DMS79 treated with DMSO at 0.1 percent for 48 hours (cell line): ENCODE data around the gene SLC49A3.
A peak's percentile ranks its signal among the peaks of the same experiment; 100 is the strongest.

Experiments
- DNase-seq: peaks from one replicate; lab custom pipeline; 2025; lab: John Stamatoyannopoulos, UW

The SLC49A3 gene

GRCh38 chr4:666822-667544 is 22.0 kb downstream of the SLC49A3 start:
- no peak for DNase-seq

GRCh38 chr4:666436-666810 is 22.5 kb downstream of the SLC49A3 start:
- DNase-seq, result no peak

DNA sequence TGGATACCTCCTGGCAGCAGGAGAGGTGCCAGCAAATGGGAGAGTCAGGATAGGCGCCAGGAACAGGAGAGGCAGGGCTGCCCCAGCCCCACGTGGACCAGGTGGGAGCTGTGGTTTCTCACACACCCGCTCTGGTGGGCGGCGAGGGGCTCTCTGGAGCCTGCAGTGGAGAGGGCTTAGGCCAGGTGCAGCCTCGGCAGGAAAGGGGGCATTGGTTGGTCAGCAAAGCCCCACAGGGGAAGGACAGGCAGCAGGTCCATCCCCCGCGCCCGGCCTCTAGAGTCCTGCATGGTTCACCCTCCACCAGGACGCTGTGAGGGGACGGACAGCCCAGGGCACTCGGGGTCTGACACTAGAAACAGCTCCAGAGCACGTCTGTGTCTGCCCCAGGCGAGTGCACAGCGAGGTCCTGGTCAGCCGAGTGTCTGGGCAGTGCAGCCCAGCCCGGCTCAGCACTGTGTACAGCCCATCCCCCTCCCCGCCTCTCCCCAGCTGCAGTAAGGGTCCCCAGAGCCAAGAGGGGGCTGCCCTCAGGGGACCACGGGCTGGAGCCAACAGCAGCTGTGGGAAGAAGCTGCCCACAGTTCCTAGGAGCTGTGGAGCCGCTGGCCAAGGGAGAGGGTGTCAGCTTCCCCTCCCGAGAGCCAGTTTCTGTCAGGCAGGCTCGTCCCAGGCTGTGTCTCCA is 23.1 kb downstream of the SLC49A3 start:
- DNase-seq, result no peak

DNA sequence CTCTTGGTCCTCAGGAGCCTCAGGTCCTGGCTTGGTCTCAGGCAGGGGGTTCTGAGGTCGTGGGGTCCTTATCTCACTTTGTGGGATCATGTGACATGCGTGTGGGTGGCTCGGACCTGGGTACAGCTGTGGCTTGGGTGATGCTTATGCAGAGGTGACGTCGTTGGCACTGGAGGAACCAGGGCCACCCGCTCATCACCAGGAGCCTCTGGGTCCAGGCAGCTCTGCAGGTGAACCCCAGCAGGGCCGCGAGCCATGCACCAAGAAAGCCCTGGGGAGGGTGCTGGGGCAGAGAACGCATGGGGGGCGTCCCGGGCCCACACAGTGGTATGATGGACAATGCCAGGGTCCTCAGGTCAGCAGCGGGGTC is 23.6 kb downstream of the SLC49A3 start:
- DNase-seq, result no peak

DNA sequence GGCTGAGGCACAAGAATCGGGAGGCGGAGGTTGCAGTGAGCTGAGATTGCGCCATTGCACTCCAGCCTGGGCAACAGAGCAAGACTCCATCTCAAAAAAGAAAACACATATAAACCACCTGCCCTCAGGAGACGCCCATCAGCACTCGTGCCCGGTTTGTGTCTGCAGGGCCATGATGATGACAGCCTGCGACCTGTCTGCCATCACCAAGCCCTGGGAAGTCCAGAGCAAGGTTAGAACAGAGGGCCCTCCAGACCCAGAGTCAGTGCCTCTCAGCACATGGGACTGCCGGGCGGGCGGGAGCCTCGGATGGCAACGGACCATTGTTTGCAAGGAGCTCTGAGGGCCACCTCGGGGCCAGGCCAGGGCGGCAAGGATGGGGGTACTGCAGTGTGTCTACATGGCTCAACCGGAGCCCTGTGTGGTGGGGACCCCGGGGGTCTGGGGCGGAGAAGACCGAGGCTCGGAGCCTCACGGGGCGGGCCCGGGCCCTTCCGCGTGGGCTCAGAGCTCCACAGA is 24.2 kb downstream of the SLC49A3 start:
- no peak for DNase-seq

GRCh38 chr4:663438-664428 is 25.2 kb downstream of the SLC49A3 start:
- DNase-seq, result peak; percentile 21

GRCh38 chr4:663046-663437 is 25.9 kb downstream of the SLC49A3 start:
- DNase-seq, result no peak

DNA sequence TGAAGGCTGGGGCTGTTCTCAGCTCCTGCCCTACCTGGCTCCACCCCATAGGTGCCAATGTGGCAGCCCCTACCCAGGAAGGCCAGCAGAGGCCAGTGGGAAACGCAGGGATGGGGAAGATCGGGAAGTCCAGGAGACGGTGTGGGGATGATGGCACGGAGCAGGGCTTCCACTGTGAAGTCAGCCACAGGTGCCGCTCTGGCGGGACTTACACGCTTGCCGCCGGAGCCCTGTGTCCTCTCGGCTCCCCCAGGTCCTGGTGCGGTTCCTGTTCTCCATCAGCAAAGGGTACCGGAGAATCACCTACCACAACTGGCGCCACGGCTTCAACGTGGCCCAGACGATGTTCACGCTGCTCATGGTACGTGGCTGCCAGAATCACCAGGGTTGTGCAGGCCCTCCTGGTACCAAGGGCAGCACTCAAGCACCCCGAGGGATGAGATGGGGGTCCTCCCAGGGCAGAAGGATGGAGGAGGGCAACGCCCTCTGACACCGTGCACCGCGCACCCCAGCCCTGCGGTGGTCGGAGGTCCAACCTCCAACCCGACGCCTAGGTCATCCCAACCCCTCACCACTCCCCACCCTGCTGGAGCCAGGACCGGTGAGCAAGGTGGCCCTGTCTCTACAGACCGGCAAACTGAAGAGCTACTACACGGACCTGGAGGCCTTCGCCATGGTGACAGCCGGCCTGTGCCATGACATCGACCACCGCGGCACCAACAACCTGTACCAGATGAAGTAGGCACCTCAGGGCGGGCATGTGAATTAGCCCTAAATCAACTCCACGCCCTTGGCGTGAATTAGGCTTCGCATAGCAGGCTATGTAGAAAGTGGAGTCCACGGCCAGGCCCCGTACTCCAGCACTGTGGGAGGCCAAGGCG is 26.8 kb downstream of the SLC49A3 start:
- DNase-seq, result no peak

DNA sequence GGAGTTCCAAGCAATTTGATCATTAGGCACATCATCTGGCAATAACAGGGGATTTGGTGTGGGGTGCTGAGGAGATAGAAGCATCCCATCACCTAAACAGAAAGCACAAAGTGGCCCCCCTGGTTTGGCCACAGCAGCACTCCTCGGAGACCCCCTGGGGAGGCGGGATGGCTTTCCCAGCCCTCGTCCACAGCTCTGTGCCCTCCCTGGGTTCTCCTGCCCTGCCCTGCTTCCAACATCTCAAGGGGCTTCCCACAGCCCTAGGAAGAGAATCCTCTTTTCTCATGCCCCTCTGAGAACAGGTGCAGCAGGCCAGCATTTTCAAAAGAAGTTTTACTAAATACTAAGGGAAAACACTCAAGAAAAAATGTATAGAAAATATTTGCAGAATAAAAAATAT is 27.7 kb downstream of the SLC49A3 start:
- DNase-seq, result no peak

- DNase-seq, result no peak
These were observed 28.6 kb downstream of the SLC49A3 start for GRCh38 chr4:660401-660800.

- DNase-seq, result no peak
These were observed 29.1 kb downstream of the SLC49A3 start for GRCh38 chr4:659851-660250.

DNA sequence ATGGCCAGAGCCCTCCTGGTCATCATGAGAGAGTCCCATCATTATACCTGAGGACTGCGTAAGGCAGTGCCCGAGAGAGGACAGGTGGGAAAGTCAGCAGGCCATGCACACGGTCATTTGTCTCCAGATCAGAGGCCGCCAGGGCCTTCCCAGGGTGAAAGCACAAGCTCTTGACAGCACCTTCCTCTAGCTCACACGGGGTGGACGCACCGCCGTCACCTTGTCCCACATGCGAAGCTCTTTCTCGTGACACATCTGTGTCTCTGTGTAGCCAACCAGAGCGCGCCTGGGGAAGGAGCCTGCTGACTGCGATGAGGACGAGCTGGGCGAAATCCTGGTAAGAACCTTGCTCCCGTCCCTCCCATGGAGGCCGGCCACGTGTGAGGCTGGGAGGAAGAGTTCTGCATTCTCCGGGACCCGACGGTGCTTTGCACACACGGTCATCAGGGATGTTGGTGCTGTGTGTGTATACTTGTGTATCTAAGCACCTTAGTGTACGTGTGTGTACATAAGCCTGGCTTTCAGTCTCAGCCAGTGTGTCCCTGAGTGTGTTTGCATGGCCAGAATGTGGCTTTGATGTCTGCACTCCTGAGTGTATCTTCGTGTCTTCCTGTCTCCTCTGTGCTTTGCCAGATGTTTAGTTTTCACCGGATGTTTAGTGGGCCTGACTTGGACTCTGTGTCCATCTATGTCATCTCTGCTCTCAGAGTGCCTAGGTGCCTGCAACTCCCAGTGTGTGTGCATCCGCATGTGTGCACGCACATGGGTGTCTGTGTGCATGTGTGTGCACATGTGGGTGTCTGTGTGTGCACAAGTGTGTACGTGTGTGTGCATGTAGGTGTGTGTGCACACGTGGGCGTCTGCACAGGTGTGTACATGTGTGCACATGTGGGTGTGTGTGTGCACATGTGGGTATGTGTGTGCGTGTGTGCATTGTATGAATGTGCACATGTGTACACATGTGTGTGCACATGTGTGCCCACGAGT is 30.0 kb downstream of the SLC49A3 start:
- DNase-seq, result no peak

GRCh38 chr4:657834-658667 is 30.9 kb downstream of the SLC49A3 start:
- DNase-seq, result no peak

DNA sequence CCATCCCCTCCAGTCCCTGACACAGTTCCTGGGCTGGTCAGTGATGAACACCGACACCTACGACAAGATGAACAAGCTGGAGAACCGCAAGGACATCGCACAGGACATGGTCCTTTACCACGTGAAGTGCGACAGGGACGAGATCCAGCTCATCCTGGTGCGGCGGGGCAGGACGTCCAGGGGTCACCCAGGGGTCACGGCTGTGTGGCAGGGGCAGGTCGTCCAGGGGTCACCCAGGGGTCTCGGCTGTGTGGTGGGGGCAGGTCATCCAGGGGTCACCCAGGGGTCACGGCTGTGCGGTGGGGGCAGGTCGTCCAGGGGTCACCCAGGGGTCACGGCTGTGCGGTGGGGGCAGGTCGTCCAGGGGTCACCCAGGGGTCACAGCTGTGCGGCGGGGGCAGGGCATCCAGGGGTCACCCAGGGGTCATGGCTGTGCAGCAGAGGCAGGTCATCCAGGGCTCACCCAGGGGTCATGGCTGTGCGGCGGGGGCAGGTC is 31.6 kb downstream of the SLC49A3 start:
- no peak for DNase-seq

DNA sequence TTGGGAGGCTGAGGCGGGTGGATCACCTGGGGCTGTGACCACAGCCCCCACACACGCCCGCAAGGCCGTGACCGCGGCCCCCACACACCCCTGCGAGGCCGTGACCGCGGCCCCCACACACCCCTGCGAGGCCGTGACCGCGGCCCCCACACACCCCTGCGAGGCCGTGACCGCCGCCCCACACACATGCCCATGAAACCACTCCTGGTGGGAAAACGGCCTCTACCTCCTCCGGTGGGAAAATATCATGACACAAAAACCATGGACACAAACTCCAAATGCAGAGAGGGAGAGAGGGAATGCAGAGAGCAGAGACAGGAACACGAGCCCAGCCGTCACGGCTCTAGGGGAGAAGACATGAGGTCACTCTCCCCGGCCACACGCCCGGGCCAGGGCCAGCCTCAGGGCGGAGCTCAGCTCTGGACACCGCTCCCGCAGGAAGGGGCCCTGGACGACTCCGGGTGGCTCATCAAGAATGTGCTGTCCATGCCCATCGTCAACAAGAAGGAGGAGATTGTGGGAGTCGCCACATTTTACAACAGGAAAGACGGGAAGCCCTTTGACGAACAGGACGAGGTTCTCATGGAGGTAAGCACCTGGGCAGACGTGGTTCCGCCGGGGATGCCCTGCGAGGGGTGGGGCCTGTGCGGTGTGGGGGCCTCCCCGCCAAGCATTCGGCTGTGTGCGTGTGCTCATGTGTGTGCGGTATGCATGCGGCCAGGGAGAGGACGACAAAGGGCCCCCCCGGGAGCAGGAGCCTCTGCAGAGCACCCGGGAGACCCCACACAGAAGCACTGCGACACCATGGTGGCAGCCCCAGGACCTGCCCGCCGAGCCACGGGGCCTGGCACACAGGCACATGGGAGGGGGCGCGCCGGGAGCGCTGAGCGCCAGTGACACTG is 32.3 kb downstream of the SLC49A3 start:
- DNase-seq, result no peak

DNA sequence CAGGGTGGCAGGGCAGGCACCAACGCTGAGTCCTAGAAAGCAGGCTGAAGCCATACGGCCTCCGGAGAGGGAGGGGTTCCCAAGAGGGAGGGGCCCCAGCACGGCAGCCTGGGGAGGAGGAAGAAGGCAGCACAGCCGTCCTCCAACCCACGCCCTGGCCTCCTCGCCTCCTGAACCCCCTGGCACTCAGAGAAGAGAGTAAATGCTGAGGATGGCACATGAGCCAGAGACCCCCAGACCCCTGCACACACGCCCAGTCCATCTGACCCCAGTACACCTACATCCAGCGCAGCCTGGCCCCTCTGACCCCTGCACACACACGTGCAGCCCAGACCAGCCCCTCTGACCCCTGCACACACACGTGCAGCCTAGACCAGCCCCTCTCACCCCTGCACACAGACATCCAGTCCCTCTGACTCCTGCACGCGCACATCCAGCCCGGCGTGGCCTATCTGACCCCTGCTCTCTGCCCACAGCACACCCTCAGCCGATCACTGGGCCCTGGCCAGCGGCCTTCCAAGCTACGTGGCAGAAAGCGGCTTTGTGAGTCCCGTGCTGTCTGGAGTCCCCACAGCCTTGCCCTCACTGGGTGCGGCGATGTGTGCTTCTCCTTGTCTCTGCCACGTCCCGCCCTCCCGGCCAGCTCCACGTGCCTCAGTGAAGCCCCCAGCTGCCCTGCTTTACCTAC is 33.3 kb downstream of the SLC49A3 start:
- no peak for DNase-seq

GRCh38 chr4:654871-655463 is 34.0 kb downstream of the SLC49A3 start:
- no peak for DNase-seq
